Measurements from ENCODE around the gene DDIT4L. TPM values are rescaled to one million over a fixed set of nuclear protein-coding genes. Genes with fewer than 3 reads are reported as not detected.
"Not testable (repeated sequence)": the region's sequence is repeated elsewhere in the genome, so short reads cannot be mapped to it uniquely, and the experiment has no call there.

DDIT4L gene
- total RNA-seq, 1 donor from 2014 or later: not detected

DNA sequence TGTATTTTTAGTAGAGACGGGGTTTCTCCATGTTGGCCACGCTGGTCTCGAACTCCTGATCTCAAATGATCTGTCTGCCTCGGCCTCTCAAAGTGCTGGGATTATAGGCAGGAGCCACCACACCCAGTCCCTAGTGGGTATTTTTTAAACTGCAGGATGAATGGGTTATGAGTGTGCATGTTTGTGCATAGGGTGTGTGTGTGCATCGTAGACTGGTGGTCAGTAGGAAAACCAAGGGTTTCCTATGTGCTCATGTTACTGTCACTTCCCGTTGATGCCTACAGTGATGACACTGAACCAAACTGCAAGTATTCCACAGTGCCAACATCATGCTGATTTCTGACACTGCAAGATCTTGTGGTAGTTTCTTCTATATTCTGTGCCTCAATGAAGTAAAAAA, 41.1 kb downstream of the DDIT4L start:
- Mint-ChIP-seq H3K9me3 (ENCODE audit: unreplicated experiment) (no peaks in the 10 kb centered on the region), H3K36me3 (ENCODE audit: unreplicated experiment) (no peaks in the 10 kb centered on the region), H3K27ac (ENCODE audit: unreplicated experiment) (no peak overlapping the region), H3K4me1 (ENCODE audit: low read depth, unreplicated experiment) (no peaks in the 10 kb centered on the region), H3K4me3 (ENCODE audit: unreplicated experiment) (no peak overlapping the region), H3K27me3 (ENCODE audit: unreplicated experiment) (no peaks in the 10 kb centered on the region)
- DNase-seq: no peak
- TF ChIP-seq, protein P1, sequence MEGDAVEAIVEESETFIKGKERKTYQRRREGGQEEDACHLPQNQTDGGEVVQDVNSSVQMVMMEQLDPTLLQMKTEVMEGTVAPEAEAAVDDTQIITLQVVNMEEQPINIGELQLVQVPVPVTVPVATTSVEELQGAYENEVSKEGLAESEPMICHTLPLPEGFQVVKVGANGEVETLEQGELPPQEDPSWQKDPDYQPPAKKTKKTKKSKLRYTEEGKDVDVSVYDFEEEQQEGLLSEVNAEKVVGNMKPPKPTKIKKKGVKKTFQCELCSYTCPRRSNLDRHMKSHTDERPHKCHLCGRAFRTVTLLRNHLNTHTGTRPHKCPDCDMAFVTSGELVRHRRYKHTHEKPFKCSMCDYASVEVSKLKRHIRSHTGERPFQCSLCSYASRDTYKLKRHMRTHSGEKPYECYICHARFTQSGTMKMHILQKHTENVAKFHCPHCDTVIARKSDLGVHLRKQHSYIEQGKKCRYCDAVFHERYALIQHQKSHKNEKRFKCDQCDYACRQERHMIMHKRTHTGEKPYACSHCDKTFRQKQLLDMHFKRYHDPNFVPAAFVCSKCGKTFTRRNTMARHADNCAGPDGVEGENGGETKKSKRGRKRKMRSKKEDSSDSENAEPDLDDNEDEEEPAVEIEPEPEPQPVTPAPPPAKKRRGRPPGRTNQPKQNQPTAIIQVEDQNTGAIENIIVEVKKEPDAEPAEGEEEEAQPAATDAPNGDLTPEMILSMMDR (IDR thresholded peaks at IDR 0.05; ENCODE audit: partially characterized antibody, unreplicated experiment): no peak

DNA sequence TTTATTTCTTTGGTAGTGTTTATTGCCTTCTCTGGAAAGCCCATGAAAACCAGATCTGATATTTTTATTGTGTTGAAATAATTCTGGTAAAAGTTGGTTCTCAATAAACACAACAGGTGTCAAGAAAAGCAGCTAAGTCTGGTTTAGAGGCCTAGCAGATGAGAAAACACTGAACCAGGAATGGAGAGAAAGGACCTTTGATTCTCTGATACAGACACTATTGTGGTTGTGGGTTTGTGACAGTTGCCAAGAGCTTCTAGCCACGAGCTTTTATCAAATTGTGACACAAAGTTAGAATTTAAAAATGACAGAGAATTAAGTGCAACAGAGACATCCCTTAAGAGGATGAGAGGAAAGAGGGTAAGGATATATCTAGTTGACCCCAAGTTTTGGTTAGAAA, 42.6 kb downstream of the DDIT4L start:
- H3K9me3 Mint-ChIP-seq (ENCODE audit: unreplicated experiment): no peaks in the 10 kb centered on the region
- no peaks in the 10 kb centered on the region for H3K4me1 Mint-ChIP-seq (ENCODE audit: low read depth, unreplicated experiment)
- DNase-seq: no peak
- no peaks in the 10 kb centered on the region for H3K27me3 Mint-ChIP-seq (ENCODE audit: unreplicated experiment)
- H3K4me3 Mint-ChIP-seq (ENCODE audit: unreplicated experiment): no peak overlapping the region
- no peaks in the 10 kb centered on the region for H3K36me3 Mint-ChIP-seq (ENCODE audit: unreplicated experiment)
- H3K27ac Mint-ChIP-seq (ENCODE audit: unreplicated experiment): no peak overlapping the region
- TF ChIP-seq, protein P1 (IDR thresholded peaks at IDR 0.05; ENCODE audit: partially characterized antibody, unreplicated experiment): no peak

DNA sequence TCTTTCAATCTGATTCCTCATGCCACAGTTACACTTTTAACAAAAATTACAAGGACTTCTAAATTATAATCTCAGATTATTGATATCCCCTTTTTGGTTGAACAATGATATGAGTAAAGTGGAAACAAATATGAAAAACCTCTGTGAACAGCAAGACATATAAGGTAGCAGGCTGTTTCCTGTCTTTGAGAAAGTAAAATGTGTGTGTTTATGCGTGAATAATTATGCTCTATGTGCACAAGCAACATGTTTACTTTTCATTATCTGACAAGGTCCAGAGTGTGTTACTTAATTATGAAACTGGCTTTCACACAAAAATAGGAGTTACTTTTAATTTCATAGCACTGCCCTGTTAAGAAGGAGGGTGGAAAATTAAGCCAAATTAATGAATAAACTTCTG, 43.1 kb downstream of the DDIT4L start:
- H3K4me1 Mint-ChIP-seq (ENCODE audit: low read depth, unreplicated experiment): no peaks in the 10 kb centered on the region

DNA sequence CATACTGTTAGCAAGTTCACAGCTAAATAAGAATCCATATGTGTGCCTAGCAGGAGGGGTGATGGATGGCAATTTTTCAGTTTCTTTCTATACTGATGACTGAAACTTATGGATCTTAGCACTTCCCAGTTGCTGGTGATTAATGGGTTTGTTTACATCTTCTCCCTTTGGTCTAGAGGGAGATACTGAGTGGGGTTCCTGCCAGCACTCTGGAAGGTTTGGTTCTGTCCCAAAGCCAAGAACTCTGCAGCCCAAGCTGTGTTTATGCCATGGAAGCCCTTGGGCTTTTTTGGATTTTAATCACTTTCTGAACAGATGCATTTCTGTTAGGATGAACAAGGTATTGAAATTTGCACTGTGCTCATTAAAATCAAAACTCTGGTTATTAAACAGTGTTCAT, 43.5 kb downstream of the DDIT4L start:
- TF ChIP-seq, protein P1 (IDR thresholded peaks at IDR 0.05; ENCODE audit: partially characterized antibody, unreplicated experiment): no peak
- no peak for DNase-seq

More for the DNA sequence above, 43.1 kb downstream of the DDIT4L start:
- no peak overlapping the region for H3K27ac Mint-ChIP-seq (ENCODE audit: unreplicated experiment)
- no peaks in the 10 kb centered on the region for H3K36me3 Mint-ChIP-seq (ENCODE audit: unreplicated experiment)
- no peak overlapping the region for H3K4me3 Mint-ChIP-seq (ENCODE audit: unreplicated experiment)
- H3K27me3 Mint-ChIP-seq (ENCODE audit: unreplicated experiment): no peaks in the 10 kb centered on the region
- no peaks in the 10 kb centered on the region for H3K9me3 Mint-ChIP-seq (ENCODE audit: unreplicated experiment)
- DNase-seq: no peak
- TF ChIP-seq, protein P1 (IDR thresholded peaks at IDR 0.05; ENCODE audit: partially characterized antibody, unreplicated experiment): no peak

GRCh38 chr4:100137320-100137719, 52.9 kb downstream of the DDIT4L start:
- H3K27me3 Mint-ChIP-seq (ENCODE audit: unreplicated experiment); H3K27ac Mint-ChIP-seq (ENCODE audit: unreplicated experiment); DNase-seq; H3K9me3 Mint-ChIP-seq (ENCODE audit: unreplicated experiment); H3K4me3 Mint-ChIP-seq (ENCODE audit: unreplicated experiment); H3K36me3 Mint-ChIP-seq (ENCODE audit: unreplicated experiment); H3K4me1 Mint-ChIP-seq (ENCODE audit: low read depth, unreplicated experiment): not testable (repeated sequence)

More for the DNA sequence above, 43.5 kb downstream of the DDIT4L start:
- Mint-ChIP-seq H3K36me3 (ENCODE audit: unreplicated experiment) (no peaks in the 10 kb centered on the region), H3K27ac (ENCODE audit: unreplicated experiment) (no peak overlapping the region), H3K4me1 (ENCODE audit: low read depth, unreplicated experiment) (no peaks in the 10 kb centered on the region), H3K9me3 (ENCODE audit: unreplicated experiment) (no peaks in the 10 kb centered on the region), H3K27me3 (ENCODE audit: unreplicated experiment) (no peaks in the 10 kb centered on the region), H3K4me3 (ENCODE audit: unreplicated experiment) (no peak overlapping the region)

Other genes with a start within 250 kb of the DDIT4L start
- gene DNAJB14, start 243.8 kb downstream of the DDIT4L start, total RNA-seq (ENCODE audit: unreplicated experiment): 35.9 TPM
- gene H2AZ1, start 240.2 kb downstream of the DDIT4L start, total RNA-seq (ENCODE audit: unreplicated experiment): 246 TPM